ENCODE measurements around the gene TIAL1. TPM values are rescaled to one million over a fixed set of nuclear protein-coding genes. Genes with fewer than 3 reads are reported as not detected.

Gene TIAL1
- total and polyA plus RNA-seq, 2 of the 13 experiments (the other 11 are each of a cell fraction or from before 2014, with no cell fraction given): 31.5 to 148 TPM

GRCh38 chr10:119633538-119634218 lies 36.9 kb upstream of the TIAL1 start:
- in situ Hi-C loops (cut with HindIII; ENCODE audit: extremely low pct_ligation_motif_present, low pct_unique_long_range_greater_than_20kb): no loop called here
- POLR2A ChIA-PET: interaction anchor here (0.7 to 2.1 kb wide), 6 partner anchors 9 to 111 kb away, joined by 3 to 6 read pairs (median 3); partner anchors contain the start of genes BAG3, INPP5F and TIAL1
- 54% methylated on average over 3 of the region's 3 CpGs for WGBS (ENCODE audit: low lambda C conversion rate)
- Histone ChIP-seq H3K9me3 (ENCODE audit: low read length) (no peaks in the 10 kb centered on the region), H3K4me3 (replicated peaks in 1 of 3; ENCODE audit: insufficient read depth in 1 of 3, low read depth in 2 of 3, low read length in 3 of 3) (no peak overlapping the region), H3K36me3 (replicated peaks in 1 of 2; ENCODE audit: control insufficient read depth in 1 of 2, insufficient read depth in 2 of 2, low read length in 2 of 2) (no peaks in the 10 kb centered on the region), H3K27me3 (ENCODE audit: control insufficient read depth in 1 of 2, insufficient read depth in 2 of 2, low read length in 2 of 2) (no peaks in the 10 kb centered on the region), H3K4me2 (ENCODE audit: low read depth, low read length) (peak overlapping the region; percentile 40), H3K79me2 (ENCODE audit: insufficient read depth, low read length) (no peaks in the 10 kb centered on the region), H2AFZ (ENCODE audit: low read length) (no peak overlapping the region), H4K20me1 (ENCODE audit: insufficient read depth, low read length) (no peaks in the 10 kb centered on the region), H3K9ac (ENCODE audit: insufficient read depth, low read depth, low read length) (no peak overlapping the region), H3K27ac (ENCODE audit: extremely low read length, insufficient read depth, low read length) (peak overlapping the region; percentile 50), H3K4me1 (ENCODE audit: insufficient read depth, low read length) (peaks cover 49% of the 10 kb centered on the region)
- CTCF ChIA-PET (ENCODE audit: low intra/inter-chr PET ratio, low total read pairs): interaction anchor here (0.7 kb wide), 1 partner anchor 18 kb away, joined by 3 read pairs; no protein-coding TSS in a partner anchor
- DNase-seq (ENCODE audit: low spot score) (no peak), ATAC-seq (peak; percentile 26; the same call in 2 of the 3 replicates), FAIRE-seq (peak; percentile 23)
- intact Hi-C loops (cut with micrococcal nuclease; ENCODE audit: unreplicated experiment): no loop called here
- BruUV-seq (replicated peaks): no TSS peak
- TF ChIP-seq ZBED4 (CRISPR knock-in tag; IDR thresholded peaks at IDR 0.05; ENCODE audit: borderline replicate concordance): no peak
- TF ChIP-seq ZNF253 (CRISPR knock-in tag; IDR thresholded peaks at IDR 0.05; ENCODE audit: borderline replicate concordance): no peak
- peak; percentile 70 for TF ChIP-seq FOXP1 (IDR thresholded peaks at IDR 0.05)
- TF ChIP-seq FOXP1 (CRISPR knock-in tag; IDR thresholded peaks at IDR 0.05): peak; percentile 83
- no peak for TF ChIP-seq JUNB (CRISPR knock-in tag; IDR thresholded peaks at IDR 0.05; ENCODE audit: borderline replicate concordance)
- TF ChIP-seq ADNP (CRISPR knock-in tag; IDR thresholded peaks at IDR 0.05): 0 out of 2 replicates have a peak, but pooled peaks have one; percentile 19
- TF ChIP-seq ZNF430 (CRISPR knock-in tag; IDR thresholded peaks at IDR 0.05): no peak
- TF ChIP-seq ZNF460 (CRISPR knock-in tag; IDR thresholded peaks at IDR 0.05; ENCODE audit: borderline replicate concordance): peak; percentile 96
- TF ChIP-seq ARID2 (CRISPR knock-in tag; IDR thresholded peaks at IDR 0.05; ENCODE audit: borderline replicate concordance): no peak
- TF ChIP-seq HES4 (CRISPR knock-in tag; IDR thresholded peaks at IDR 0.05; ENCODE audit: borderline replicate concordance): no peak
- TF ChIP-seq, protein P1, sequence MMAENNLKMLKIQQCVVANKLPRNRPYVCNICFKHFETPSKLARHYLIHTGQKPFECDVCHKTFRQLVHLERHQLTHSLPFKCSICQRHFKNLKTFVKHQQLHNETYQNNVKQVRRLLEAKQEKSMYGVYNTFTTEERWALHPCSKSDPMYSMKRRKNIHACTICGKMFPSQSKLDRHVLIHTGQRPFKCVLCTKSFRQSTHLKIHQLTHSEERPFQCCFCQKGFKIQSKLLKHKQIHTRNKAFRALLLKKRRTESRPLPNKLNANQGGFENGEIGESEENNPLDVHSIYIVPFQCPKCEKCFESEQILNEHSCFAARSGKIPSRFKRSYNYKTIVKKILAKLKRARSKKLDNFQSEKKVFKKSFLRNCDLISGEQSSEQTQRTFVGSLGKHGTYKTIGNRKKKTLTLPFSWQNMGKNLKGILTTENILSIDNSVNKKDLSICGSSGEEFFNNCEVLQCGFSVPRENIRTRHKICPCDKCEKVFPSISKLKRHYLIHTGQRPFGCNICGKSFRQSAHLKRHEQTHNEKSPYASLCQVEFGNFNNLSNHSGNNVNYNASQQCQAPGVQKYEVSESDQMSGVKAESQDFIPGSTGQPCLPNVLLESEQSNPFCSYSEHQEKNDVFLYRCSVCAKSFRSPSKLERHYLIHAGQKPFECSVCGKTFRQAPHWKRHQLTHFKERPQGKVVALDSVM (CRISPR knock-in tag; IDR thresholded peaks at IDR 0.05): peak; percentile 95
- TF ChIP-seq ZNF121 (CRISPR knock-in tag; IDR thresholded peaks at IDR 0.05): 0 out of 2 replicates have a peak, but pooled peaks have one; percentile 19
- no peak for TF ChIP-seq ZNF3 (CRISPR knock-in tag; IDR thresholded peaks at IDR 0.05)
- TF ChIP-seq FOXJ3 (CRISPR knock-in tag; IDR thresholded peaks at IDR 0.05; ENCODE audit: borderline replicate concordance): 0 out of 2 replicates have a peak, but pooled peaks have one; percentile 28
- peak; percentile 84 for TF ChIP-seq ZMYM3 (CRISPR knock-in tag; IDR thresholded peaks at IDR 0.05)
- TF ChIP-seq ZNF34 (CRISPR knock-in tag; IDR thresholded peaks at IDR 0.05; ENCODE audit: borderline replicate concordance): no peak
- no peak for TF ChIP-seq THYN1 (CRISPR knock-in tag; IDR thresholded peaks at IDR 0.05; ENCODE audit: borderline replicate concordance, low read depth)
- 0 out of 2 replicates have a peak, but pooled peaks have one; percentile 48 for TF ChIP-seq KDM1A (CRISPR knock-in tag; IDR thresholded peaks at IDR 0.05)

Data from HepG2 (cell line).